Activated CD8-positive, alpha-beta memory T cell treated with anti-CD3 and anti-CD28 coated beads for 1 hour (primary cell): ENCODE results near the gene AAK1.

Source experiments
- DNase-seq, 2 donors: peaks; one replicate each; pipeline ENCODE4 v3.0.0-alpha.2; 2020; ENCODE audit warnings: low read depth in 1 of 2; ENCODE audit errors: extremely low read depth in 1 of 2

Gene AAK1

GRCh38 chr2:69501301-69501700 is 142.2 kb downstream of the AAK1 start:
- DNase-seq: no peak

GRCh38 chr2:69499966-69500365 is 143.6 kb downstream of the AAK1 start:
- no peak for DNase-seq

- DNase-seq: no peak
Observed at GRCh38 chr2:69499242-69499641, 144.3 kb downstream of the AAK1 start.

DNA sequence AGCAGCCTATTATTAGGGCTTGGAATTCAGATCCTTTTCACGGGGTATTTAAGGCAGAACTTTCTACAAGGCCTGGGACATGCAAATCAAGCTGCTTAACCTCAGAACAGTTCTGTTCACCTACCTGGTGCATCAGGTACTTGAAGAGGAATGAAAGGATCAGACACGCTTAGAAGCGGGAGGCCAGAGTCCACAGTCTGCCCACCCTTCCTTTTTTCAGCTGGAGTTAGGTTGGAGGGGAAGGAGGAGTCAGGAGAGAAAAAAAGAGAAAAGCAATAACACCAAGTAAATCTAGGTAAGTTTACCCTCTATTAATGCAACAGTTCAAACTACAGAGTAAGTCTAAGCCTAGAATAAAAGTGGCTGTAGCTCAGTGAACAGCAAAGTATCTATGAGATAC is 147.7 kb downstream of the AAK1 start:
- DNase-seq: no peak

- DNase-seq: no peak
Observed at GRCh38 chr2:69495008-69495407, 148.5 kb downstream of the AAK1 start.

DNA sequence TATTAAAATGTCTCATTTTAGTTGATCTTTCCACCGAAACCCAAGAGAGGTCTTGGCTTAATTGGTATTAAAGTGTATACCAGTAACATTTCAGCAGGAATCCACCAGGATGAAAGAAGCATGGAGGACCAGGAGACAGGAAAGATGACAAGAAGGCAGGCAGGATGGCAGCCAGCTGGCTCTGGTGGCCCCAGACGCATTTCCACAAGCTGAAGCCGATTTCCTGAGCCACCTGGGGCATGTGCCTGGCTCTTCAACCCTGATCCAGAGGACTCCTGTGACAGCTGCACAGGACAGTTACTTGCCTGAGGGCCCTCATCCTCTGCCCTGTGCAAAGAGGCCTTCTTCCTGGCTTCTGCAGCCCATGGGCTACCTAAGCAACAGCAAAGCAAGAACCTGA is 149.4 kb downstream of the AAK1 start:
- DNase-seq: no peak

GRCh38 chr2:69493268-69493667 is 150.3 kb downstream of the AAK1 start:
- DNase-seq: no peak

DNA sequence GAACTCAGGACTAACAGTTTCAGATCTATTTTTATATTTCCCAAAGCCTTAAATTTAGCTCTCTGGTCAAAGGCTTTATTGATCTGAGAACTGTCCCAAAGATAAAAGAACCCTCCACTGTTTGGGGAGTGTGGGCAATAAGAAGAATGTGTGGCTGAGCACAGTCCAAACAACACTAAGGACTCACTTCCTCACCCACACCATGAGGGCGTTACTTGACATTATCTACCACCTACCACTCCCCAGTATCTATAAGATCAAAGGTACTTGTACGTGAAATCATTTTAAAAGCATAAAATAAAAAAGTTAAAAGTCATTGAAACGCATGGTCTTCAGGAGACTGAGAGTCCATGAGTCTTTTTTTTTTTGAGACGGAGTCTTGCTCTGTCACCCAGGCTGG is 151.7 kb downstream of the AAK1 start:
- DNase-seq: no peak

DNA sequence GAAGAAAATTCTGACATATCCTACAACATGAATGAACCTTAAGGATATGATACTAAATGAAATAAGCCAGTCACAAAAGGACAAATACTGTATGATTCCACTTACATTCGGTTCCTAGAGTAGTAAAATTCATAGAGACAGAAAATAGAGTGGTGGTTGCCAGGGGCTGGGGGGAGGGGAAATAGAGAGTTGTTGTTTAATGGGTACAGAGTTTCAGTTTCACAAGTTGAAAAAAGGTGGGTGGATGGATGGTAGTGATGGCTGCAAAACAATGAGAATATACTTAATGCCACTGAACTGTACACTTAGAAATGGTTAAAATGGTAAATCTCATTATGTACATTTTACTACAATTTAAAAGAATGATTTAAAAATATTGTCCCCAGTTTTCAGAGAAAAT is 153.1 kb downstream of the AAK1 start:
- no peak for DNase-seq

- no peak for DNase-seq
Observed at GRCh38 chr2:69489793-69490192, 153.7 kb downstream of the AAK1 start.

- no peak for DNase-seq
Observed at GRCh38 chr2:69483696-69484095, 159.8 kb downstream of the AAK1 start.

DNA sequence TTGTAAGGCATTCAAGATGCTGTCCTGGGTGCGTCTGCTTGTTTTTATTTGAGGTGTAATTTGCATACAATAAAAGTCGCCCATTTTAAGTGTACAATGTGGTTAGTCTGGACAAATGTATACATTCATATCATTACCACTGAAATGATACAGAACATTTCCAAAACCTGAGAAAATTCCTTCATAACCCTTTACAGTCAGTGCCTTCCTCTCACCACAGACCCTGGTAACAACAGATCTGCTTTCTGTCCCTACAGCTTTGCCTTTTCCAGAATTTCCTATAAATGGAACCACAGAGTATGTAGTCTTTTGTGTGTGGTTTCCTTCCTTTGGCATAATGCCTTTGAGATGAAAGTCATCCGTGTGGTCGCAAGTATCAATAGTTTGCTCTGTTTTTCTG is 160.5 kb downstream of the AAK1 start:
- DNase-seq: no peak

DNA sequence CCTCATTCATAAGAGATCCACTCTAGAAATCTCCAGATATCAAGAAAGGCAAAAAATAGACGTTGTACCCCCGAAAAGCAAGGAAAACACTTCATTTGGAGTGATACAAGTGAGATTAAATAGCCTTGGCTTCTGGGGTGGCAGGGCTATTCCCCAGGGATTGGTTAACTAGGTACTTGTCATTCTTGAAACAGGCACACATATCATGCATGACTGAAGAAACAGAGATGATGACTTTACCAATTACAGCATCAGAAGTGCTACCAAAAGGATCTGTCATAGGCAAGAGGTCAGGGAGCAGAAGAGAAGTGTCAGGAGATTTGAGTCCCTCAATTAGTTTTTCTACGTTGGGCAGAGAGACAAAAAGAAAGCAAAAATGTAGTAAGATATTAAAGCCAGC is 161.1 kb downstream of the AAK1 start:
- no peak for DNase-seq

- no peak for DNase-seq
Observed at GRCh38 chr2:69481421-69481820, 162.1 kb downstream of the AAK1 start.

- no peak for DNase-seq
Observed at GRCh38 chr2:69477627-69478026, 165.9 kb downstream of the AAK1 start.

GRCh38 chr2:69474688-69475087 is 168.9 kb downstream of the AAK1 start:
- no peak for DNase-seq

- no peak for DNase-seq
Observed at GRCh38 chr2:69471793-69472192, 171.7 kb downstream of the AAK1 start.

DNA sequence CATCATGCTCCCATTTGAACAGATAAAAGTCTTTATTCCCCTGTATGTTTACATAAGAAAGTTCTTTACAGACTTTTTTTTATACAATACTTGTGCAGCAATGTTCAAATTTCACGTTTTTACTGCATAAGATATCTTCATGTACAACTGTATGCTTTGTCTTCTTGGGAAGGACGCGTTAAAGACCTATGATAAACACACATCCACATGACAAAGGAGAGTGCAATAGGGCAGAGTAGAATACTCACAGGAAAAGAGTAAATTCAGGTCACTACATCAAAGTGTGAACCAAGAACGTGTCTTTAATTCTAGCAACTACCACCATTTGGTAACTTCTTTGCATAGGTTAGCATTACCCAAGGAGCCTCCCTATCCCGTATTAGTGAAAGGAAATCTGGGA is 172.6 kb downstream of the AAK1 start:
- DNase-seq: no peak

DNA sequence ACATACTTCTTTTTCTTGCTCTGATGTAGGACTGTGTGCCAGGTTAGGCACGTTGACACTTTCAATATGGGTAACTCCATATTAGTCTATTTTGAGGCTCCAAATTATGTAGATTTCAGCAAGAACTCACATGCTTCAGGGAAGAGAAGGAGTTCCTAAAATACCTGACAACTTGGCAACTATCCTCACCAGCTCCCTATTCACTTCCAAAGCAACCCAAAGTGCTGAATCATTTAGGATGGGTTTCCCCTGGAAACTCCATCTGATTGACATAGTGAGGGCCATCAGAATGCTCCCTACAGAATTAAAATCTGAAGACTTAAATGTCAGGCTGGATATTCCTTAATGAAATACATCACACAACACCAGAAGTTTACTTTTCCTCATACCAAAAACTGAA is 173.8 kb downstream of the AAK1 start:
- DNase-seq: no peak

GRCh38 chr2:69469375-69469774 is 174.2 kb downstream of the AAK1 start:
- no peak for DNase-seq

GRCh38 chr2:69466728-69467127 is 176.8 kb downstream of the AAK1 start:
- no peak for DNase-seq

- DNase-seq: no peak
Observed at GRCh38 chr2:69465513-69466456, 177.8 kb downstream of the AAK1 start.

- DNase-seq: no peak
Observed at GRCh38 chr2:69464575-69464974, 179.0 kb downstream of the AAK1 start.
